ENCODE data around the gene PTHLH.
A peak's percentile ranks its signal among the peaks of the same experiment; 100 is the strongest.

Gene PTHLH

GRCh38 chr12:27974735-27975221, 2.2 kb upstream of the PTHLH start:
- DNase-seq (ENCODE audit: low read depth in 3 of 3) = no peak

DNA sequence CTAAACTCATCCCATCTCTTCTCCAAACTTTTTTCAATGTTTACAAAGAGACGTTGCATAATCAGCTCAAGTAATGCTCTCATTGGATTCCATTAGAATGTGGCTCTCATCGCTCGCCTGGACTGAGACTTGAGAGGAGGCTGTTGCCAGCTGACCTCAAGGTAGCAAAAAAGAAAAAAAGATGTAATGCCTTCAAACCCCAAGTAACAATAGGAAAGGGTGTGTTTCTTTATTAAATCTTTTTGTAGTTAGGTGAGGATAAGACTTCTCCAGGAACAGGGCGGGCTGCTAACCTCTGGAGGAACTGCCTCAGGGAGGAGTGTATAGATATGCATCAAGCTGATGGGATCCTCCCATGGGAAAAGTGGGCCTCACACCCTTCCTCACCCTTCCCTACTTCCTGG, 956 bp upstream of the PTHLH start:
- DNase-seq (ENCODE audit: low read depth in 3 of 3) = no peak

GRCh38 chr12:27971606-27972005, 927 bp downstream of the PTHLH start:
- no peak for DNase-seq (ENCODE audit: low read depth in 3 of 3)

- DNase-seq (ENCODE audit: low read depth in 3 of 3) = no peak
These were observed 1.4 kb downstream of the PTHLH start for GRCh38 chr12:27971121-27971489.

GRCh38 chr12:27970401-27971120, 2.0 kb downstream of the PTHLH start:
- no peak for DNase-seq (ENCODE audit: low read depth in 3 of 3)

GRCh38 chr12:27969624-27970400, 2.7 kb downstream of the PTHLH start:
- DNase-seq (ENCODE audit: low read depth in 3 of 3) = peak; percentile 9 to 44 (median 40)

DNA sequence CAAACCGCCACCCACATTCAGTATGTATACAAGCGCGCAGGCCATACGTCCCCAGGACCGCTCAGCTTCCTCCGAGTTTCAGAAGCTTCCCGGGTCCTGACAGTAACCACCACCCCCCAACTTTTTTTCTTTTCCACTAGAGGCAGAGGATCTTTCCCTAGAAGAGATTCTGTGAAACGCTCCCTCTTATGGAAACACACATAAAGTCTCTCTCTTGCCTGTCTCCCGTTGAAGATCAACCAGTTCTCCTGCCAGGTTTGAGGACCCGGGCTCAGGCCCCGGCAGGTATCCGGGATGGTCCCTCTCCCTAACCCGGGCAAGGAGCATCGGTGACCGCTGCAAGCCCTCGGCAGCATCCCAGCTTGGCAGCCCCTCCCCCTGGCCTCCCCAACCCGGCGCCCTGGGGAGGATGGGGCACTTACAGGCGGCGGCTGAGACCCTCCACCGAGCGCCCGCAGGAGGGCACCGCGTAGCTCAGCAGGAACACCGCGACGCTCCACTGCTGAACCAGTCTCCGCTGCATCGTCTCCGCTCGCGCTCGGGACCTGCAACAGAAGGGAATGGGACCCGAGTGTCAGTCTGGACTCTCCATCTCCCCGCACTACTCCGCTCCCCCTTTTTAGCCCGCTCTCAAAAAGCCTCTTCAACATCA, 3.4 kb downstream of the PTHLH start:
- no peak for DNase-seq (ENCODE audit: low read depth in 3 of 3)

DNA sequence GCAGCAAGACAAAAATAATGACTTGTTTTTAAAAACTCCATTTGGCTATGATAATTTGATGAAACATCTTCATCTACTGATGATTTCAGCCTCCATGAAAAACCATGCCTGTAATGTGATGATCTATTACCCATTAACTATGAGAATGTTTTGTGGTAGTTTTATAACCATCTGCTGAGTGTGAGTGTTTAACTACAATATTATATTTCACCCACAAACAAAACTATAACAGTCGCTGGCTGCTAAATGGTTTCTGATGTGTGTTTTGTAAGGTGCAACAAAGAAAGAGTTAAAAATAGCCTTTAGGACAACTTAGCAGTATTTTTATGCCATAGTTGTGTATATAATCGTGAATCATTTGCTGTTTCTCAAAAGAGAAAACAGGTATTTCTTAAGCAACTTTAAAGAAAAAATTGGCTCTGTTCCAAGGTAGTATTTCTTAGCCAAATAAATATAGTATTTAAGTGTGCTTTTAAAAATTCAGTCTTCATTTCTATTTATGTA, 4.9 kb downstream of the PTHLH start:
- DNase-seq (ENCODE audit: low read depth in 3 of 3) = no peak

DNA sequence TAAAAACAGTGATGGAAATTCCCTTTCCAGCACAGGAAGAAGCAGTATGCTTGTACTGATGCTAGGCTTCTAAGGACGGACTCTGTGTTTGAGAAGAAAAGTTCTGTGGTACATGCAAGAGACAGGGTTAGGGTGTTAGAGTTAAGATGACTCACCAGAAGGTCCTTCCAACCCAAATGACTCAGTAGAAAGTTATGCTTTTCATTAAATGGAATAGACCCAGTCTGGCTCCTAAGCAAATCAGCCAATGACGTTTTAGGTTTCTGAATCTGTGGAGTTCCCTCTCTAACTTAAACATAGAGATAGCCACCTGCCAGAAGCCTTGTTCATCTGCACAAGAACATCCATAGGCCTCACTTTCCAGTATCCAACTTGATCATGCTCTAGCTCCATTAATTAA, 5.7 kb downstream of the PTHLH start:
- DNase-seq (ENCODE audit: low read depth in 3 of 3) = no peak

DNA sequence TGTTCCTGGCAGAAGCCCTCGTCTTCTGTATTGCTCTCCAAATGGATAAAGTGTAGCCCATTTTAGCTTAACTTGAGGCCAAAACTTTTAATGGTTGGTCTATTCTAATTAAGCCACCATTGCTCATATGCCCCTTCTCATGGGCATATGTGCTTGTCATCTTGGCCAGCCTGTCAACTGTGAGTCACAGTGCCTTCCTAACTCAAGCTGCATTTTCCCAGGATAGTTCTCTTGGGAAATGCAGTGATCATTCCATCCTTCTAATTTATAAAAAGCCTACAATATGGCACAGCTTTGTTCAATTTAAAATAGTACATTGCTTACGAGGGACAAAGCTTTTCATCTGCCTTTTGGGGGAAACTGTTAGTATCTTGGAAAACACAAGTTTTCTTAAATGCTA, 6.6 kb downstream of the PTHLH start:
- no peak for DNase-seq (ENCODE audit: low read depth in 3 of 3)

- no peak for DNase-seq (ENCODE audit: low read depth in 3 of 3)
These were observed 7.1 kb downstream of the PTHLH start for GRCh38 chr12:27965411-27965810.

DNA sequence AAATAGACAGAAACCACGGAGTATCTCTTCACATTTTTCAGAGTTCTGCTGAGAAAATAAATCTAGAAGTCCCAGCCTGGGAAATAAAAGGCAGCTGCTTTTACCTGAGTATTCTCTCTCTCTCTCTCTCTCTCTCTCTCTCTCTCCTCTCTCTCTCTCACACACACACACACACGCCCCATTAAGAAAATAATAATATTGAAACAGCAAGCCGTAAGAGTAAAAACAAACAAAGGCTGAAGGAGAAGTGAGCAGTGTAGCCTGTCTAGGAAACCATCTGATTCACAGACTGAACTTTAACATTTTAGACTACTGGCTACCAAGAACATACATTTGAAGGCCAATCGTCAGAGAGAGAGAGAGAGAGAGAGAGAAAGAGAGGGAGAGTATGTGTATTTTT, 8.4 kb downstream of the PTHLH start:
- DNase-seq (ENCODE audit: low read depth in 3 of 3) = no peak

- DNase-seq (ENCODE audit: low read depth in 3 of 3) = no peak
These were observed 11.7 kb downstream of the PTHLH start for GRCh38 chr12:27960821-27961220.

- DNase-seq (ENCODE audit: low read depth in 3 of 3) = no peak
These were observed 13.9 kb downstream of the PTHLH start for GRCh38 chr12:27958675-27959074.

GRCh38 chr12:27957366-27957765, 15.2 kb downstream of the PTHLH start:
- no peak for DNase-seq (ENCODE audit: low read depth in 3 of 3)

DNA sequence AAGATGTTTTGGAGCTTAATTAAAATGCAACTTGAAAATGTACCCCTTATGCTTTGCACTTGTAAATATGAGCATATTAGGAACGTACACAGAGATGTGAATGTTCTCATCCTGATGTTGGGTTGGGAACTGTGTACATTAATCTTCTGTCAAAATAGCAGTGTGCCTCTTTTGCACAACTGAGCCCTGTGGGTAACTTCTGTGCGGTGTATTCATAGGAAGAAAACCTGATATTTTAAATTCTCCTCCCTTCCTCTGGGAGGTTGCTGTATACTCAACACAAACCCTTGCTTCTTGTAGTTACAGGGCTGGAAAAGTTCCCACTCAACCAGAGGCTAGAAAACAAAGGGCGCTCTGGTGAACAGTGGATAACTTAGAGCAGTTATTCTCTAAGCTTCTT, 18.7 kb downstream of the PTHLH start:
- no peak for DNase-seq (ENCODE audit: low read depth in 3 of 3)

GRCh38 chr12:27953348-27953747, 19.2 kb downstream of the PTHLH start:
- DNase-seq (ENCODE audit: low read depth in 3 of 3) = no peak

- no peak for DNase-seq (ENCODE audit: low read depth in 3 of 3)
These were observed 20.0 kb downstream of the PTHLH start for GRCh38 chr12:27952510-27952909.

DNA sequence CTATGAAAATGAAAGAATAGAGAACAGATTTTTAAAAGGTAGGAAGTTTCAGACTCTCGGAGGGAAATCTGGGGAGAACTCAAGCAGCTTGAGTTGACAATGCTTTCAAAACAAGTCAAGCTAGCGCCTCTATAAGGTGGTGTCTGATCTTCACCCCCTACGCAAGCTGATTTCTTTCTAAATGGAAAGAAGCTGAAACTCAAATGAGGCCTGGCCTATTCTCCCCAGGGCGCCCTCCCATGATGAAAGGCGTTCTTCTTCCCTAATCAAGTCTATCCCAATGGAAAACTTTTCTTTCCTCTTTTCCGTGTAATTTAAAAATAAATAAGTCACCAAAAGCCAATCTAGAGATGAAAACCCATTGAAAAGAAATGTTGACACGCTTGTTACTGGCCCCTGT, 20.6 kb downstream of the PTHLH start:
- no peak for DNase-seq (ENCODE audit: low read depth in 3 of 3)

DNA sequence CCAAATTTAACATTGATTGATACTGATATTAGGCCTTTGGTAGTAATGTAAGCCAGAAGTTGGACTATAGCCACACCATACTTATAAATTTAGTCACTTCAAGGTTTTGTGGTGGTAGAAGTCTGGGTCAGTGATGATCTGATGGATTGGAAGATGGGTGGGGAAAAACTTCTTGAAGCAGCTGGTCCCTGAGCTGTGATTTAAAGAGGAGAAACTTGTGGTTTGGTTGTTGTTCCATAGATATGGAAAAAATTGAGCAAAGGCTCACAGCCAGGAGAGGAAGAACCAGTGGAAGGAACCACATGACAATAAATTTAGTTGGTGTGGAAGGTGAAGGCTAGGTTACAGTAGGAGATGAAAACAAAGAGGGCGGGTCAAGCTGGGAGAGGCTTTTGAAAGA, 26.1 kb downstream of the PTHLH start:
- DNase-seq (ENCODE audit: low read depth in 3 of 3) = no peak

GRCh38 chr12:27940756-27941402, 31.7 kb downstream of the PTHLH start:
- peak; percentile 50 to 61 (median 60) for DNase-seq (ENCODE audit: low read depth in 3 of 3)

- DNase-seq (ENCODE audit: low read depth in 3 of 3) = no peak
These were observed 32.3 kb downstream of the PTHLH start for GRCh38 chr12:27940245-27940644.

Measured in stimulated activated CD4-positive, alpha-beta T cell treated with anti-CD3 and anti-CD28 coated beads, TNF-alpha, amount 100 ng/mL, for 4 hours (primary cell).